Suprapubic skin (tissue), 4 donors: ENCODE measurements around the gene PKP3.

Source experiments
- POLR2A ChIP-seq, 2 donors: fragments of 450-650 bp; IDR thresholded peaks; one replicate each; pipeline ENCODE4 v1.6.1; 2017; ENCODE audit warnings: antibody characterized with exemption in 2 of 2, mild to moderate bottlenecking in 2 of 2, moderate library complexity in 2 of 2
- POLR2AphosphoS5 ChIP-seq, 3 donors: sonication (generic); formaldehyde crosslinking; IDR thresholded peaks; one replicate each; pipeline ENCODE4 v1.6.1; 2017; ENCODE audit warnings: antibody characterized with exemption in 3 of 3
- TF ChIP-seq, protein P1 (sequence below), 2 donors: fragments of 200-600 bp in 1 of 2; fragments of 450-650 bp in 1 of 2; sonication (generic) in 1 of 2; IDR thresholded peaks; one replicate each; pipeline ENCODE4 v1.5.1; 2016 to 2019; ENCODE audit warnings: antibody characterized with exemption in 2 of 2, mild to moderate bottlenecking in 1 of 2, moderate library complexity in 1 of 2

DNA sequence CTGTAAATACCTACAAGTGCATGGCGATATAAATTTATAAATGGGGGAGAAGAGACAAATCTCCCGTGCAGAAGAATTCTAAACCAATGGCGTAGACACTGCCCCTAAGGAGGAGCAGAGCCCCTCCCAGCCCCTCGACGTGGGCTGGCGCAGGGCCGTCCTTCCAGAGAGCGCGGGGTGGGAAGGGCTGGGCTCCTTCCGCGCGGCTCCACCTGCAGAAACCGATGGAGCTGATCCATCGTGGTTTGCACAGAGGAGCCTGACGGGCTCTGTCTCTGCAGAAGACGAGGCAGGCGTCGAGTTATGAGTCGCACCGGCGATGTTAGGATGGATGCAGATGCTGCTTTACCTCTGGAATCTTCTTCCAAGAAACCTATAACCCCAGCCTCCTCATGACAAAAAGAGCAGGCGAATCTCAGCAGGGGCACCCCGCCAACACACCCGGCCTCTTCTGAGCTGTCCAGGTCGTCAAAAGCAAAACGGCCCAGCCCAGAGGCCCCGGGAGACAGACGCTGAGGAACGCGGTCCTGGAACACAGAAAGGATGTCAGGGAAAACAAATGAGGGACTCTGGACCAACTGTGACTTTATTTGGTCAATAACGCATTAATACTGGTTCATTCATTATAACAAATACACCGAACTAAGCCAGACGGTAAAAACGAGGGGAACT lies 35.7 kb upstream of the PKP3 start:
- TF ChIP-seq POLR2A (IDR thresholded peaks at IDR 0.05) (no peak), POLR2AphosphoS5 (IDR thresholded peaks at IDR 0.05) (no peak)
- TF ChIP-seq, protein P1, sequence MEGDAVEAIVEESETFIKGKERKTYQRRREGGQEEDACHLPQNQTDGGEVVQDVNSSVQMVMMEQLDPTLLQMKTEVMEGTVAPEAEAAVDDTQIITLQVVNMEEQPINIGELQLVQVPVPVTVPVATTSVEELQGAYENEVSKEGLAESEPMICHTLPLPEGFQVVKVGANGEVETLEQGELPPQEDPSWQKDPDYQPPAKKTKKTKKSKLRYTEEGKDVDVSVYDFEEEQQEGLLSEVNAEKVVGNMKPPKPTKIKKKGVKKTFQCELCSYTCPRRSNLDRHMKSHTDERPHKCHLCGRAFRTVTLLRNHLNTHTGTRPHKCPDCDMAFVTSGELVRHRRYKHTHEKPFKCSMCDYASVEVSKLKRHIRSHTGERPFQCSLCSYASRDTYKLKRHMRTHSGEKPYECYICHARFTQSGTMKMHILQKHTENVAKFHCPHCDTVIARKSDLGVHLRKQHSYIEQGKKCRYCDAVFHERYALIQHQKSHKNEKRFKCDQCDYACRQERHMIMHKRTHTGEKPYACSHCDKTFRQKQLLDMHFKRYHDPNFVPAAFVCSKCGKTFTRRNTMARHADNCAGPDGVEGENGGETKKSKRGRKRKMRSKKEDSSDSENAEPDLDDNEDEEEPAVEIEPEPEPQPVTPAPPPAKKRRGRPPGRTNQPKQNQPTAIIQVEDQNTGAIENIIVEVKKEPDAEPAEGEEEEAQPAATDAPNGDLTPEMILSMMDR (IDR thresholded peaks at IDR 0.05), result no peak
